GM18508 (cell line): ENCODE data around the gene SEC23A.
"Not testable (repeated sequence)": the region's sequence is repeated elsewhere in the genome, so short reads cannot be mapped to it uniquely, and the experiment has no call there.

Experiments used
- ATAC-seq: cut with Tn5 transposase; IDR thresholded peaks from one replicate; pipeline ENCODE4 v1.9.1; 2021; ENCODE audit warnings: moderate number of reproducible peaks; ENCODE audit not compliant: insufficient read depth, unreplicated experiment

Gene SEC23A

DNA sequence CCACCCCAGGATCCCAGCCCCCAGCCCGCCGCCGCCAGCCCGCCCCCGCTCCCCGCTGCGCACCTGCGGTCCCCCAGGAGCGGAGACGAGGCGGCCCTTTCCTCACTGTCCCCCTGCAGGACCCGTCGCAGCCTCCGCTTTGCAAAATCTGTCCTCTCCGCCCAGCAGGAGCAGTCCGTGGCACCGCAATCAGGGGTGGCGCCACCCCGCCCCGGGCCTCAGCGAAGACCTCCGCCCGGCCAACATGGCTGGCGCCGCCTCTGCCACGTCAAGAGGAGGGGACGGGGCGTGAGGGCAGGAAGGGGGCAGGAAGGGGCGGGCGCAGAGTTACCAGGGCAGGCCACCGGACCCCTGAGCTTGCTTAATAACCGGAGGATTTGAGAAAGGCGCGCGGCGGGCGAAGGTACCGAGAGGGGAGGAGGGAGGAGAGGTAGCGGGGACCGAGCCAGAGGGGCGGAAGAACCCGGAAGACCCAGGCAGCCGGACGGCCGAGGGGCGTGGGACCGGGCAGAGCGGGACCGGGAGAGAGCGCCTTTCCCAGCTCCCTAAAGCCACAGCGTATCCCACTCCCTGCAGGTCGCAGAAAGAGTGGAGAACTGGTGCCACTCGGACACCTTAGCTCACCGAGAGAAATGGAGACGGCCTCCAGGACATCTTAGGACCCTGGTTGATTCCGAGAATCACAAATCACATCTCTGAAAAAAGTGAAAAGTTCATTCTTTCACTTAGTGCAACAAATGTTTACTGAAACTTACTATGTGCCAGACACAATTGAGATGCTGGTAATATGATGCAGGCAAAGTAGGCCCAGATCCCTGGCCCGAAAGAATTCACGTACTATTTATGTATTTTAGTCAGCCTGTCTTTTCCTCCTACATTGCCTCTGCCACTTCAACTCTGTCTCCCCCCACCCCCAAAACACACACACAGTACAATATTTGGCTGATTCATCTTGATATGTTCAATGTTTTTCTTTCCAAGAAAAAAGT, at the start of gene SEC23A:
Gene SEC23A (minus strand): TSS at position 267 of the 989 bp plus-strand sequence. CDS start 7,117 bp downstream, outside the sequence.
- ATAC-seq, result peak; percentile 76

- no peak for ATAC-seq
Observed at GRCh38 chr14:39145266-39145966, 42.4 kb upstream of the SEC23A start.

DNA sequence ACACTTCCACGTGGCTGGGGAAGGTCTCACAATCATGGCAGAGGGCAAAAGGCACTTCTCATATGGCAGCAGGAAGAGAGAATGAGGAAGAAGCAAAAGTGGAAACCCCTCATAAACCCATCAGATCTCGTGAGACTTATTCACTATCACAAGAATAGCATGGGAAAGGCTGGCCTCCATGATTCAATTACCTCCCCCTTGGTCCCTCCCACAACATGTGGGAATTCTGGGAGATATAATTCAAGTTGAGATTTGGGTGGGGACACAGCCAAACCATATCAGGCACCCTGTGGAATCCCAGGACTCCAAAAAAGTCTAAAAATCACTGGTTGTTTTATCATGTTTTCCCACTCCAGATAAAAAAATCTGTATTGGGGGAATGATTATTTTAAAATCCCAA, 40.2 kb upstream of the SEC23A start:
- ATAC-seq, result not testable (repeated sequence)

DNA sequence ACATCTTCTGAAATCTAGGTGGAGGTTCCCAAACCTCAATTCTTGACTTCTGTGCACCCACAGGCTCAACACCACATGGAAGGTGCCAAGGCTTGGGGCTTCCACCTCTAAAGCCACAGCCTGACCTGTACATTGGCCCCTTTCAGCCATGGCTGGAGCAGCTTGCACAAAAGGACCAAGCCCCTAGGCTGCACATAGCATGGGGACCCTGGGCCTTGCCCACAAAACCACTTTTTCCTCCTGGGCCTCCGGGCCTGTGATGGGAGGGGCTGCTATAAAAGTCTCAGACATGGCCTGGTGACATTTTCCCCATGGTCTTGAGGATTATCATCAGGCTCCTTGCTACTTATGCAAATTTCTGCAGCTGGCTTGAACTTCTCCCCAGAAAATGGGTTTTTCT, 38.6 kb upstream of the SEC23A start:
- ATAC-seq, result not testable (repeated sequence)

DNA sequence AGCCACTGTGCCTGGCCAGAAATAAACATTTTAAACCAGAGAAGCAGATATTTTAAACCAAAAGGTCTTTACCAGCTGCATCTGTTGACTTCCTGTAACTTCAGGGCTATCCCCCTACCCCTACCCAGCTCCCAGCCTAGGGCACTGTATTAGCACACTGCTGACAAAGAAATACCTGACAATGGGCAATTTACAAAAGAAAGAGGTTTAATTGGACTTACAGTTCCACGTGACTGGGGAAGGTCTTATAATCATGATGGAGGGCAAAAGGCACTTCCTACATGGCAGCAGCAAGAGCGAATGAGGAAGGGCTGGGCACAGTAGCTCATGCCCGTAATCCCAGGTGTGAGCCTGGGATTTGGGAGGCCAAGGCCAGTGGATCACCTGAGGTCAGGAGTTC, 37.1 kb upstream of the SEC23A start:
- ATAC-seq, result no peak

DNA sequence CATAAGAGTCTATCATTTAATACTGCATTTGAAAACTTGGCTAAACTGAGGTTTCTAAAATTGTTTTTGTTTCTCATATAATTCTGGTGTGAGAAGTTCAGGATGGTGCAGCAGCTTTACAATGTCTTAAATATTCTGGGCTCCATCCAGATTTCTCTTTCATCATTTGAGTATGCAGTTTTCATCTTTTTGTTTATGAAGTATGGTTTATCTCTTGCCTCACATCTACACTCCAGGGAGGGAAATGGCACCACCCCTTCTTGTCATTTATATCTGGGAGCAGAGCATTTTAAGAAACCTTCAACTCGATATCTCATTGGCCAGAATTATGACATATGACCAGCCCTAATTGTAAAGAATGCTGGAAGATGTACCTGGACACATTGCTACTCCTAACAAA, 35.4 kb upstream of the SEC23A start:
- no peak for ATAC-seq

- ATAC-seq, result not testable (repeated sequence)
Observed at GRCh38 chr14:39137835-39138234, 34.8 kb upstream of the SEC23A start.

- no peak for ATAC-seq
Observed at GRCh38 chr14:39122330-39123138, 19.5 kb upstream of the SEC23A start.

- ATAC-seq, result peak; percentile 80
Observed at GRCh38 chr14:39114073-39114838, 11.2 kb upstream of the SEC23A start, which contains the start of gene GEMIN2. Gene GEMIN2 (plus strand): TSS chr14:39114323. CDS start chr14:39114339, 16 bp downstream.

DNA sequence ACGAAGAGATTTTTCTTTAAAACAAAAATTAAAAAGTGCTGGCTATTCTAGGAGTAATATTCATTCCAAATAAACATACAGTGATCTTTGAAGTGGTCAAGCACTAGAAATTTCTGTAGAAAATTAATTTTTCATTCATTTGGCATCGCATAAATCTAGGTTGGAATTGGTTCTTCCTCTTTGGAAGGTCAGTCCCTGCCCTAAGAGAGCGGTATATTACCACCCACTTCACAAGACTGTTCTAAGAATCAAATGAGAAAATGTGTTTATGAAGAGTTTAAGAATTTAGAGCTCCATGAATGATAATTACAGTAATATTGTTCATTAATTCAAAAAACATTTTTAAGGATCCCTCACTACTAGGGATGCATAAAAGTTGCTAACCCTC, 10.6 kb upstream of the SEC23A start:
- no peak for ATAC-seq

- no peak for ATAC-seq
Observed at GRCh38 chr14:39109893-39110715, 7.1 kb upstream of the SEC23A start.

DNA sequence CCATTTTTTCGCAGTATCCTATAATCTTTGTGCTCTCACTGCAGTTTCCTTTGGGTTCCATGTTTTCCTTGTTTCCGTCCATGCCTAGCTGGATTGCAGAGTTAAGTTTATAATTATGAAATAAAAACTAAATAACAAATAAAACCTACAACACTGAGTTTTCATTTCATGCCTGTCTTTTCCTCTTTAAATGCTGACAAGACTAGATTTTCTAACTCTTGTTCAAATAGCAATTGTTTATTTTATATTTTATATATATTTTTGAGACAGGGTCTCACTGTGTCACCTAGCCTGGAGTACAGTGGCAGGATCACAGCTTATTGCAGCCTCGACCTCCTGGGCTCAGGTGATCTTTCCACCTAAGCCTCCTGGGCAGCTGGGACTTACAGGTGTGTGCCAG, 5.8 kb upstream of the SEC23A start:
- no peak for ATAC-seq

- ATAC-seq, result no peak
Observed at GRCh38 chr14:39107591-39107996, 4.6 kb upstream of the SEC23A start.

GRCh38 chr14:39104078-39104801, 1.2 kb upstream of the SEC23A start:
- ATAC-seq, result not testable (repeated sequence)

GRCh38 chr14:39102265-39102968, 618 bp downstream of the SEC23A start:
- peak; percentile 4 for ATAC-seq

- ATAC-seq, result no peak
Observed at GRCh38 chr14:39099748-39100147, 3.3 kb downstream of the SEC23A start.

- not testable (repeated sequence) for ATAC-seq
Observed at GRCh38 chr14:39099215-39099614, 3.8 kb downstream of the SEC23A start.
